SK-N-SH treated with all-trans-retinoic acid at 6 μM for 48 hours (cell line): ENCODE results near the gene ARL5A.

Source experiments
- ATAC-seq: fragments of 200-7000 bp; cut with Tn5 transposase; 3 replicates; pipeline ENCODE4 v1.9.1; 2020; ENCODE audit warnings: mild to moderate bottlenecking, moderate library complexity
- ARNTL ChIP-seq: fragments of 450-650 bp; formaldehyde crosslinking; IDR thresholded peaks from 2 replicates; pipeline ENCODE4 v1.5.0; 2020; ENCODE audit warnings: low read depth, mild to moderate bottlenecking, moderate library complexity, borderline replicate concordance
- BACH2 ChIP-seq: fragments of 250-450 bp; sonication (Bioruptor Pico); IDR thresholded peaks from 2 replicates; pipeline ENCODE4 v1.9.0; 2021; ENCODE audit warnings: mild to moderate bottlenecking, borderline replicate concordance
- CSDC2 ChIP-seq: fragments of 250-450 bp; sonication (Bioruptor Pico); IDR thresholded peaks from 2 replicates; pipeline ENCODE4 v1.5.0; 2020; ENCODE audit warnings: mild to moderate bottlenecking, moderate library complexity
- ESRRG ChIP-seq: fragments of 250-450 bp; sonication (Bioruptor Pico); IDR thresholded peaks from 2 replicates; pipeline ENCODE4 v1.6.1; 2021; ENCODE audit warnings: mild to moderate bottlenecking
- GLIS3 ChIP-seq: fragments of 250-450 bp; sonication (Bioruptor Pico); IDR thresholded peaks from 2 replicates; pipeline ENCODE4 v1.5.0; 2020; ENCODE audit warnings: mild to moderate bottlenecking, moderate library complexity
- ISL1 ChIP-seq: fragments of 250-450 bp; sonication (Bioruptor Pico); IDR thresholded peaks from 2 replicates; pipeline ENCODE4 v2.1.2; 2022; ENCODE audit warnings: mild to moderate bottlenecking, moderate library complexity
- OSR1 ChIP-seq: fragments of 250-450 bp; sonication (Bioruptor Pico); IDR thresholded peaks from 2 replicates; pipeline ENCODE4 v1.8.0; 2022; ENCODE audit warnings: moderate library complexity, mild to moderate bottlenecking, inconsistent platforms
- PPARA ChIP-seq: fragments of 250-450 bp; sonication (Bioruptor Pico); IDR thresholded peaks from 2 replicates; pipeline ENCODE4 v1.5.0; 2020; ENCODE audit warnings: mild to moderate bottlenecking, borderline replicate concordance
- RARB ChIP-seq: fragments of 250-450 bp; sonication (Bioruptor Pico); IDR thresholded peaks from 2 replicates; pipeline ENCODE4 v1.8.0; 2021; ENCODE audit warnings: mild to moderate bottlenecking, moderate library complexity
- SNAI2 ChIP-seq: fragments of 250-450 bp; sonication (Bioruptor Pico); IDR thresholded peaks from 2 replicates; pipeline ENCODE4 v1.5.0; 2020; ENCODE audit warnings: mild to moderate bottlenecking, moderate library complexity
- TCF4 ChIP-seq: fragments of 250-450 bp; sonication (Bioruptor Pico); IDR thresholded peaks from 2 replicates; pipeline ENCODE4 v1.8.0; 2021; ENCODE audit warnings: mild to moderate bottlenecking, moderate library complexity, borderline replicate concordance
- TOX ChIP-seq: fragments of 250-450 bp; sonication (Bioruptor Pico); IDR thresholded peaks from 2 replicates; pipeline ENCODE4 v1.8.0; 2021; ENCODE audit warnings: mild to moderate bottlenecking, moderate library complexity, borderline replicate concordance
- ZC3H10 ChIP-seq: fragments of 250-450 bp; sonication (Bioruptor Pico); IDR thresholded peaks from 2 replicates; pipeline ENCODE4 v1.5.1; 2021; ENCODE audit warnings: mild to moderate bottlenecking, moderate library complexity
- ZFP3 ChIP-seq: fragments of 250-450 bp; sonication (Bioruptor Pico); IDR thresholded peaks from 2 replicates; pipeline ENCODE4 v1.5.0; 2020; ENCODE audit warnings: mild to moderate bottlenecking, moderate library complexity
- ZFP30 ChIP-seq: fragments of 450-650 bp; formaldehyde crosslinking; IDR thresholded peaks from 2 replicates; pipeline ENCODE4 v1.5.0; 2022; ENCODE audit warnings: mild to moderate bottlenecking, moderate library complexity
- ZNF565 ChIP-seq: fragments of 450-650 bp; formaldehyde crosslinking; conservative IDR thresholded peaks from 2 replicates; pipeline ENCODE4 v1.5.0; 2020; ENCODE audit warnings: low read depth, mild to moderate bottlenecking, moderate library complexity
- ZNF70 ChIP-seq: fragments of 450-650 bp; formaldehyde crosslinking; IDR thresholded peaks from 2 replicates; pipeline ENCODE4 v1.5.0; 2020; ENCODE audit warnings: mild to moderate bottlenecking, moderate library complexity
- ZNF8 ChIP-seq: fragments of 450-650 bp; formaldehyde crosslinking; IDR thresholded peaks from 2 replicates; pipeline ENCODE4 v1.5.0; 2020; ENCODE audit warnings: mild to moderate bottlenecking, moderate library complexity
- TF ChIP-seq, protein P1 (sequence below): fragments of 250-450 bp; sonication (Bioruptor Pico); IDR thresholded peaks from 2 replicates; pipeline ENCODE4 v1.5.1; 2021; ENCODE audit warnings: mild to moderate bottlenecking, moderate library complexity
- TF ChIP-seq, protein P2 (sequence below): fragments of 250-450 bp; sonication (Bioruptor Pico); IDR thresholded peaks from 2 replicates; pipeline ENCODE4 v1.5.1; 2020; ENCODE audit warnings: low read depth, mild to moderate bottlenecking, moderate library complexity
- TF ChIP-seq, protein P3 (sequence below): fragments of 250-450 bp; sonication (Bioruptor Pico); IDR thresholded peaks from 2 replicates; pipeline ENCODE4 v1.8.0; 2021; ENCODE audit warnings: low read depth, mild to moderate bottlenecking, moderate library complexity, borderline replicate concordance
- TF ChIP-seq, protein P4 (sequence below): fragments of 250-450 bp; sonication (Bioruptor Pico); IDR thresholded peaks from 2 replicates; pipeline ENCODE4 v1.8.0; 2020; ENCODE audit warnings: mild to moderate bottlenecking, moderate library complexity, borderline replicate concordance
- TF ChIP-seq, protein P5 (sequence below): fragments of 250-450 bp; sonication (Bioruptor Pico); IDR thresholded peaks from 2 replicates; pipeline ENCODE4 v1.5.0; 2020; ENCODE audit warnings: mild to moderate bottlenecking, moderate library complexity

ARL5A gene

DNA sequence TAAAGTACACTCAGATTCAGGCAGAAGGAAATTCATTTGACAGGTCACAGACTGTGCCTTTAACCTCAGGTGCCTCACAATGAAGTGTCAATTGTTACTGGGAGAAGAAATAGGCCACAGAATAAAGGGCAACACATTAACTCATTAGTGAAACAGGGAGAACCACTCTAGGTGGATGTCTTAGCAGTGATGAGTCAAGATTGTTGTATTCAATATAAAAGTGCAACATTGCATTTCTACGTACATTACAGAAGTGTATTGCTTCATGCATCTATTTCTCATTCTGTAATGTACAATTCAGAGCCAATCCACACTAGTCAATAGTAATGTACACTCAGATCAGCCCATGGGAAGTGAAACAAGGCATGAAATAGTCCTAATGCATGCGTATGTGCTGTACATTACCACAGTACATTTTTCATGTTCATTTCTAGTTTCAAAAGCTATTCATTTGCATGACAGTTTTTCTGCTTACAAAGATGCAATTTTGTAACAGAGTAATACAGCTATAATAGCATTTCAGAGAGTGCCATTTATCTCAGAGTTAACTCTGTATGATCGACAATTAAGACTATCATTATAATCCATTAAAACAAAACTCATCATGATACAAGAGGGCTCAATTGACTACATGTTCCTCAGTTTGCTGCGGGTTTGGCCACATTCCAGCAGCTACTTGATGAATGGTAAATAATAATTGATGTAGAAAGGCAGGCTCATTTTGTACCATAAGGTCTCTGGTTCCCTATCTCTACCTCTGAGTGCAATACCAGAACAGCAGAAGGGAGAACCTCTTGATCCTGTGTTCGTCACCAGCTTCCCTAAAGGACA is 12.2 kb upstream of the ARL5A start:
- ATAC-seq, result no peak
- no peak for TF ChIP-seq TOX (CRISPR knock-in tag)
- TF ChIP-seq ZNF8, result no peak
- TF ChIP-seq, protein P1, sequence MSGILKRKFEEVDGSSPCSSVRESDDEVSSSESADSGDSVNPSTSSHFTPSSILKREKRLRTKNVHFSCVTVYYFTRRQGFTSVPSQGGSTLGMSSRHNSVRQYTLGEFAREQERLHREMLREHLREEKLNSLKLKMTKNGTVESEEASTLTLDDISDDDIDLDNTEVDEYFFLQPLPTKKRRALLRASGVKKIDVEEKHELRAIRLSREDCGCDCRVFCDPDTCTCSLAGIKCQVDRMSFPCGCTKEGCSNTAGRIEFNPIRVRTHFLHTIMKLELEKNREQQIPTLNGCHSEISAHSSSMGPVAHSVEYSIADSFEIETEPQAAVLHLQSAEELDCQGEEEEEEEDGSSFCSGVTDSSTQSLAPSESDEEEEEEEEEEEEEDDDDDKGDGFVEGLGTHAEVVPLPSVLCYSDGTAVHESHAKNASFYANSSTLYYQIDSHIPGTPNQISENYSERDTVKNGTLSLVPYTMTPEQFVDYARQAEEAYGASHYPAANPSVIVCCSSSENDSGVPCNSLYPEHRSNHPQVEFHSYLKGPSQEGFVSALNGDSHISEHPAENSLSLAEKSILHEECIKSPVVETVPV (CRISPR knock-in tag), result no peak
- TF ChIP-seq, protein P2, sequence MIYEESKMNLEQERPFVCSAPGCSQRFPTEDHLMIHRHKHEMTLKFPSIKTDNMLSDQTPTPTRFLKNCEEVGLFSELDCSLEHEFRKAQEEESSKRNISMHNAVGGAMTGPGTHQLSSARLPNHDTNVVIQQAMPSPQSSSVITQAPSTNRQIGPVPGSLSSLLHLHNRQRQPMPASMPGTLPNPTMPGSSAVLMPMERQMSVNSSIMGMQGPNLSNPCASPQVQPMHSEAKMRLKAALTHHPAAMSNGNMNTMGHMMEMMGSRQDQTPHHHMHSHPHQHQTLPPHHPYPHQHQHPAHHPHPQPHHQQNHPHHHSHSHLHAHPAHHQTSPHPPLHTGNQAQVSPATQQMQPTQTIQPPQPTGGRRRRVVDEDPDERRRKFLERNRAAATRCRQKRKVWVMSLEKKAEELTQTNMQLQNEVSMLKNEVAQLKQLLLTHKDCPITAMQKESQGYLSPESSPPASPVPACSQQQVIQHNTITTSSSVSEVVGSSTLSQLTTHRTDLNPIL (CRISPR knock-in tag), result no peak
- TF ChIP-seq ZC3H10 (CRISPR knock-in tag), result no peak
- TF ChIP-seq, protein P3, sequence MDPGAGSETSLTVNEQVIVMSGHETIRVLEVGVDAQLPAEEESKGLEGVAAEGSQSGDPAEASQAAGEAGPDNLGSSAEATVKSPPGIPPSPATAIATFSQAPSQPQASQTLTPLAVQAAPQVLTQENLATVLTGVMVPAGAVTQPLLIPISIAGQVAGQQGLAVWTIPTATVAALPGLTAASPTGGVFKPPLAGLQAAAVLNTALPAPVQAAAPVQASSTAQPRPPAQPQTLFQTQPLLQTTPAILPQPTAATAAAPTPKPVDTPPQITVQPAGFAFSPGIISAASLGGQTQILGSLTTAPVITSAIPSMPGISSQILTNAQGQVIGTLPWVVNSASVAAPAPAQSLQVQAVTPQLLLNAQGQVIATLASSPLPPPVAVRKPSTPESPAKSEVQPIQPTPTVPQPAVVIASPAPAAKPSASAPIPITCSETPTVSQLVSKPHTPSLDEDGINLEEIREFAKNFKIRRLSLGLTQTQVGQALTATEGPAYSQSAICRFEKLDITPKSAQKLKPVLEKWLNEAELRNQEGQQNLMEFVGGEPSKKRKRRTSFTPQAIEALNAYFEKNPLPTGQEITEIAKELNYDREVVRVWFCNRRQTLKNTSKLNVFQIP (CRISPR knock-in tag), result no peak
- TF ChIP-seq SNAI2, result no peak
- TF ChIP-seq ZFP3 (CRISPR knock-in tag), result no peak
- TF ChIP-seq ISL1 (CRISPR knock-in tag), result no peak

DNA sequence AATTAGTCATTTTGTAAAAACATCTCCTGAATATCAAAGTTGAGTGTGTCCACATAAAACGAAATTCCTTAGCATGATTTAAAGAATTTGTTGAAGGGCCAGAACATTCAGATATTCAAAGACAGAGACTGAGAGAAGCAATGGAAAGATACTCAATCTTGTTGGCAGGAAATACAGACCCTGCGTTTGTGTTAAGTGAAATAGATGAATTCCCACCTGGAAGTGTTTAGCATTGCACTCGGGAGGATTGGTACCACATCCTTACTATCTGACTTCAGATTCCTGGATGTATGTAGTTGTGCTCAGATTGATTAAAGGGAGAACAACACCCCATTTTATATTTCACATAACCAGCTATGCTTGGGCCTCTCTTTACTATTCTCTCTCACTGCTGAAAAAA is 9.7 kb upstream of the ARL5A start:
- no peak for ATAC-seq
- TF ChIP-seq GLIS3 (CRISPR knock-in tag) (no peak), ZC3H10 (CRISPR knock-in tag) (no peak), RARB (no peak), ZFP30 (CRISPR knock-in tag) (no peak)
- TF ChIP-seq, protein P4, sequence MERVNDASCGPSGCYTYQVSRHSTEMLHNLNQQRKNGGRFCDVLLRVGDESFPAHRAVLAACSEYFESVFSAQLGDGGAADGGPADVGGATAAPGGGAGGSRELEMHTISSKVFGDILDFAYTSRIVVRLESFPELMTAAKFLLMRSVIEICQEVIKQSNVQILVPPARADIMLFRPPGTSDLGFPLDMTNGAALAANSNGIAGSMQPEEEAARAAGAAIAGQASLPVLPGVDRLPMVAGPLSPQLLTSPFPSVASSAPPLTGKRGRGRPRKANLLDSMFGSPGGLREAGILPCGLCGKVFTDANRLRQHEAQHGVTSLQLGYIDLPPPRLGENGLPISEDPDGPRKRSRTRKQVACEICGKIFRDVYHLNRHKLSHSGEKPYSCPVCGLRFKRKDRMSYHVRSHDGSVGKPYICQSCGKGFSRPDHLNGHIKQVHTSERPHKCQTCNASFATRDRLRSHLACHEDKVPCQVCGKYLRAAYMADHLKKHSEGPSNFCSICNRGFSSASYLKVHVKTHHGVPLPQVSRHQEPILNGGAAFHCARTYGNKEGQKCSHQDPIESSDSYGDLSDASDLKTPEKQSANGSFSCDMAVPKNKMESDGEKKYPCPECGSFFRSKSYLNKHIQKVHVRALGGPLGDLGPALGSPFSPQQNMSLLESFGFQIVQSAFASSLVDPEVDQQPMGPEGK (CRISPR knock-in tag), result no peak

DNA sequence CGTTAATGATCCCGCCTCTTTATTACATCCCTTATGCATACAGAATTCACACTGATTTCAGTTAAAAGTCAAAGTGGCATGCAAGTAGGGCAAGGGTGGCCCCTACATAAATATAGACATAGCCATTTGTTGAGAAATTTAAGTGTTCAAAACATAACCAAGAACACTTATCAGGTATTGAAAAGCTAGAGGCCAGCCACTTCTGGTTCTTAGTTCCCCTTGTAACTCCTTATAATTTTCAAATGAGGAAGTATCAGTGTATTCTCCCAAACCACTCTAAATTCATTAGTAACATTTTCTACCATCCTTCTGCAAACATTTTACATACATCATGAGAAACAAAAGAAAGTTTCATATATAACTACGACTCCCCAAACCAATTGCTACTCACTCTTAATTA is 5.8 kb upstream of the ARL5A start:
- TF ChIP-seq ZFP3 (CRISPR knock-in tag), result no peak
- no peak for TF ChIP-seq ZFP30 (CRISPR knock-in tag)
- TF ChIP-seq ZNF565, result no peak
- TF ChIP-seq TOX (CRISPR knock-in tag), result no peak
- TF ChIP-seq ISL1 (CRISPR knock-in tag), result no peak
- TF ChIP-seq ZNF70 (CRISPR knock-in tag), result no peak
- TF ChIP-seq, protein P5, sequence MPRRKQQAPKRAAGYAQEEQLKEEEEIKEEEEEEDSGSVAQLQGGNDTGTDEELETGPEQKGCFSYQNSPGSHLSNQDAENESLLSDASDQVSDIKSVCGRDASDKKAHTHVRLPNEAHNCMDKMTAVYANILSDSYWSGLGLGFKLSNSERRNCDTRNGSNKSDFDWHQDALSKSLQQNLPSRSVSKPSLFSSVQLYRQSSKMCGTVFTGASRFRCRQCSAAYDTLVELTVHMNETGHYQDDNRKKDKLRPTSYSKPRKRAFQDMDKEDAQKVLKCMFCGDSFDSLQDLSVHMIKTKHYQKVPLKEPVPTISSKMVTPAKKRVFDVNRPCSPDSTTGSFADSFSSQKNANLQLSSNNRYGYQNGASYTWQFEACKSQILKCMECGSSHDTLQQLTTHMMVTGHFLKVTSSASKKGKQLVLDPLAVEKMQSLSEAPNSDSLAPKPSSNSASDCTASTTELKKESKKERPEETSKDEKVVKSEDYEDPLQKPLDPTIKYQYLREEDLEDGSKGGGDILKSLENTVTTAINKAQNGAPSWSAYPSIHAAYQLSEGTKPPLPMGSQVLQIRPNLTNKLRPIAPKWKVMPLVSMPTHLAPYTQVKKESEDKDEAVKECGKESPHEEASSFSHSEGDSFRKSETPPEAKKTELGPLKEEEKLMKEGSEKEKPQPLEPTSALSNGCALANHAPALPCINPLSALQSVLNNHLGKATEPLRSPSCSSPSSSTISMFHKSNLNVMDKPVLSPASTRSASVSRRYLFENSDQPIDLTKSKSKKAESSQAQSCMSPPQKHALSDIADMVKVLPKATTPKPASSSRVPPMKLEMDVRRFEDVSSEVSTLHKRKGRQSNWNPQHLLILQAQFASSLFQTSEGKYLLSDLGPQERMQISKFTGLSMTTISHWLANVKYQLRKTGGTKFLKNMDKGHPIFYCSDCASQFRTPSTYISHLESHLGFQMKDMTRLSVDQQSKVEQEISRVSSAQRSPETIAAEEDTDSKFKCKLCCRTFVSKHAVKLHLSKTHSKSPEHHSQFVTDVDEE (CRISPR knock-in tag), result no peak
- no peak for TF ChIP-seq ZNF8
- no peak for TF ChIP-seq BACH2 (CRISPR knock-in tag)
- no peak for TF ChIP-seq CSDC2
- TF ChIP-seq, protein P2 (CRISPR knock-in tag), result no peak
- TF ChIP-seq ARNTL, result no peak
- TF ChIP-seq ESRRG (CRISPR knock-in tag), result no peak
- TF ChIP-seq OSR1 (CRISPR knock-in tag), result no peak
- no peak for TF ChIP-seq RARB
- TF ChIP-seq PPARA, result no peak
- no peak for TF ChIP-seq TCF4 (CRISPR knock-in tag)
- no peak for TF ChIP-seq ZC3H10 (CRISPR knock-in tag)

More for the DNA sequence above, 5.8 kb upstream of the ARL5A start:
- no peak for ATAC-seq
